ENCODE data around the gene GNPDA1. TPM values are rescaled to one million over a fixed set of nuclear protein-coding genes. Genes with fewer than 3 reads are reported as not detected.

Gene GNPDA1
- total RNA-seq: 81.4 and 172 TPM in 2 replicates

GRCh38 chr5:142012792-142013388 lies at the start of gene GNPDA1:
TSS of gene GNPDA1 (minus strand) at chr5:142013027. CDS start at chr5:142012035, 992 bp downstream.

GRCh38 chr5:141968914-141969608 lies 43.8 kb downstream of the GNPDA1 start, which contains the start of gene RNF14:
TSS of gene RNF14 (plus strand) at chr5:141969105. CDS start at chr5:141973589, 4,484 bp downstream.

GRCh38 chr5:141958113-141958512 lies 54.7 kb downstream of the GNPDA1 start, which contains the start of gene PCDH12:
TSS of gene PCDH12 (minus strand) at chr5:141958202. CDS start at chr5:141957851, 351 bp downstream.

Other genes with a start within 250 kb of the GNPDA1 start
- 0.33 and 0.58 TPM in 2 replicates for gene PCDH1, start 134.6 kb downstream of the GNPDA1 start, total RNA-seq
- gene DELE1, start 89.2 kb downstream of the GNPDA1 start, total RNA-seq: 49.8 and 54.3 TPM in 2 replicates
- gene PCDH12, start 54.8 kb downstream of the GNPDA1 start, total RNA-seq: 0.15 and 0.17 TPM in 2 replicates
- 71.6 and 72.6 TPM in 2 replicates for gene RNF14, start 43.9 kb downstream of the GNPDA1 start, total RNA-seq
- gene NDFIP1, start 95.8 kb upstream of the GNPDA1 start, total RNA-seq: 107 and 127 TPM in 2 replicates

Measured in smooth muscle cell of trachea (primary cell).